GM15510 (cell line): ENCODE measurements around the gene THADA.

ENCODE experiments used
- POLR2A ChIP-seq: IDR thresholded peaks from 3 replicates; pipeline ENCODE4 v1.6.1; 2011; ENCODE audit warnings: borderline replicate concordance; ENCODE audit not compliant: insufficient read length; ENCODE audit errors: extremely low read depth

The THADA gene, protein sequence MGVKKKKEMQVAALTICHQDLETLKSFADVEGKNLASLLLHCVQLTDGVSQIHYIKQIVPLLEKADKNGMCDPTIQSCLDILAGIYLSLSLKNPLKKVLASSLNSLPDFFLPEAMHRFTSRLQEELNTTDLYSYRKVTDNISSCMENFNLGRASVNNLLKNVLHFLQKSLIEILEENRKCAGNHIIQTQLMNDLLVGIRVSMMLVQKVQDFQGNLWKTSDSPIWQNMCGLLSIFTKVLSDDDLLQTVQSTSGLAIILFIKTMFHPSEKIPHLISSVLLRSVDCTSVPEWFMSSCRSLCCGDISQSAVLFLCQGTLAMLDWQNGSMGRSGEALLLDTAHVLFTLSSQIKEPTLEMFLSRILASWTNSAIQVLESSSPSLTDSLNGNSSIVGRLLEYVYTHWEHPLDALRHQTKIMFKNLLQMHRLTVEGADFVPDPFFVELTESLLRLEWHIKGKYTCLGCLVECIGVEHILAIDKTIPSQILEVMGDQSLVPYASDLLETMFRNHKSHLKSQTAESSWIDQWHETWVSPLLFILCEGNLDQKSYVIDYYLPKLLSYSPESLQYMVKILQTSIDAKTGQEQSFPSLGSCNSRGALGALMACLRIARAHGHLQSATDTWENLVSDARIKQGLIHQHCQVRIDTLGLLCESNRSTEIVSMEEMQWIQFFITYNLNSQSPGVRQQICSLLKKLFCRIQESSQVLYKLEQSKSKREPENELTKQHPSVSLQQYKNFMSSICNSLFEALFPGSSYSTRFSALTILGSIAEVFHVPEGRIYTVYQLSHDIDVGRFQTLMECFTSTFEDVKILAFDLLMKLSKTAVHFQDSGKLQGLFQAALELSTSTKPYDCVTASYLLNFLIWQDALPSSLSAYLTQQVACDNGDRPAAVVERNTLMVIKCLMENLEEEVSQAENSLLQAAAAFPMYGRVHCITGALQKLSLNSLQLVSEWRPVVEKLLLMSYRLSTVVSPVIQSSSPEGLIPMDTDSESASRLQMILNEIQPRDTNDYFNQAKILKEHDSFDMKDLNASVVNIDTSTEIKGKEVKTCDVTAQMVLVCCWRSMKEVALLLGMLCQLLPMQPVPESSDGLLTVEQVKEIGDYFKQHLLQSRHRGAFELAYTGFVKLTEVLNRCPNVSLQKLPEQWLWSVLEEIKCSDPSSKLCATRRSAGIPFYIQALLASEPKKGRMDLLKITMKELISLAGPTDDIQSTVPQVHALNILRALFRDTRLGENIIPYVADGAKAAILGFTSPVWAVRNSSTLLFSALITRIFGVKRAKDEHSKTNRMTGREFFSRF (N-terminal part only)

DNA sequence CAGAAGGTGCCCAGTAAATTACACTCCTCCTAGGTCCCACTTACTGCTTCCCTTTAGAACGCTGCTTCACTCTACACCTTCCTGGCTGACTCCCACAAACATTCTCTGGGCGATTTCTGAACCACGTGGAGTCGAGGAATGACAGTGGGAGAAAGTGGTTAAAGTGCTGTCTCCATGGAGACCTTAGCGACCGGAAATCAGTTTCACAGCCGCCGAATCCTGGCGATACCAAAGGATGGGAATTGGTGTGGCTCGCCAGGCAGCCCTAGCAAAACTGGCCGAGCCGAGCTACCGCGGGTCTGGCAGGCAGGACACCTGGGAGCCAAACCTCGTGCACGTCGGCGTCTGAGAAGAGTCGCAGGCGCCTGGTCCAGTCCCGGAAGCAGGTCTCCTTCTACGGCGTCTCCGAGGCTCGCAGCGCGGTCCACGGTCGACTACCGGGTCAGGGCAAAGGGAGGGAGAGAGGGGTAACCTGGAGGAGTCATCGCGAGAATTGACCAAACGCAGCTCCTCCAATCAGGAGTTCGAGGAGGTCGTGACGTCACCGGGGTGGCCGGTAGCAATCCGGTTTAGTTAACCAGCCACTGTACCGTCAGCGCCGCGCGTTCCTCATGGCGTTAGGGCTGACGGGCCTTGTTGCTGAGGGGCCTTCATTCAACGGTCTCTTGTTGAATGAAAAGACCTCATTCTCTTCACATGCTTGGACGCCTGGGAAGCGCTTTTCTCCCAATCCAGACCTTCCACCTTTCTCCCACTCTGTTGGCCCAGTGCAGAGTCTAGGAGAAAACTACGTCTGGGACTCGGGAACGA lies at the start of gene THADA:
Gene THADA, minus strand, starts transcription at position 436 of the 810 bp plus-strand sequence. CDS start 3,646 bp downstream, outside the sequence.
- TF ChIP-seq POLR2A = peak; percentile 97

DNA sequence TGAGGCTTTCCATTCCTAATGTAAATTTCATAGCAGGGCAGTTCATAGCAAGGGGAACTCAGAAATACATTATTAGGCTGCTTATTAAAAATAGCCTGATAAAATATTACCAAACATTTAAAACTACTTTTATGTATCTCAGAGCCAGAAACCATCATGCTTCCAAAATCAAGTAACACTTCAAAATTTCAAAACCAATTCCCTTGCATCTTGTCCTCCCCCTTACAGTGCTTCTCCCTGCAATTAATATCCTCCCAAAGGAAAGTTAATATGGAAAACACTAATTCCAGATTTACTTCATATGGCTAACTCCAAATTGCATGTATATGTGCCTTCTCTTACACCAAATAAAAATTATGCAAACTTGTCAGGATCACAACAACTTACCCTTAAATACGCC lies 47.8 kb upstream of the THADA start:
- TF ChIP-seq POLR2A = no peak

DNA sequence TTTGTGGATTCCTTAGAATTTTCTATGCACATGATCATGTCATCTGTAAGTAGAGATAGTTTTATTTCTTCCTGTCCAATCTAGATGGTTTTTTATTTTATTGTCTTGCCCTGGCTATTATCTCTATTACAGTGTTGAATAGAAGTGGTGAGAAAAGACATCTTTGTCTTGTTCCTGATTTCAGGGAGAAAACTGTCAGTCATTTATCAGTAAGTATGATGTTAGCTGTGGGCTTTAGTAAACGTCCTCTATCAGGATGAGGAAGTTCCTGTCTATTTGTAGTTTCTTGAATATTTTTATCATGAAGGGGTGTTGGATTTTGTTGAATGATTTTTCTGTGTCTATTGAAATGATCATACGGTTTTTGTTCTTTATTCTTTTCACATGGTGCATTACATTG lies 46.5 kb upstream of the THADA start:
- TF ChIP-seq POLR2A = no peak

DNA sequence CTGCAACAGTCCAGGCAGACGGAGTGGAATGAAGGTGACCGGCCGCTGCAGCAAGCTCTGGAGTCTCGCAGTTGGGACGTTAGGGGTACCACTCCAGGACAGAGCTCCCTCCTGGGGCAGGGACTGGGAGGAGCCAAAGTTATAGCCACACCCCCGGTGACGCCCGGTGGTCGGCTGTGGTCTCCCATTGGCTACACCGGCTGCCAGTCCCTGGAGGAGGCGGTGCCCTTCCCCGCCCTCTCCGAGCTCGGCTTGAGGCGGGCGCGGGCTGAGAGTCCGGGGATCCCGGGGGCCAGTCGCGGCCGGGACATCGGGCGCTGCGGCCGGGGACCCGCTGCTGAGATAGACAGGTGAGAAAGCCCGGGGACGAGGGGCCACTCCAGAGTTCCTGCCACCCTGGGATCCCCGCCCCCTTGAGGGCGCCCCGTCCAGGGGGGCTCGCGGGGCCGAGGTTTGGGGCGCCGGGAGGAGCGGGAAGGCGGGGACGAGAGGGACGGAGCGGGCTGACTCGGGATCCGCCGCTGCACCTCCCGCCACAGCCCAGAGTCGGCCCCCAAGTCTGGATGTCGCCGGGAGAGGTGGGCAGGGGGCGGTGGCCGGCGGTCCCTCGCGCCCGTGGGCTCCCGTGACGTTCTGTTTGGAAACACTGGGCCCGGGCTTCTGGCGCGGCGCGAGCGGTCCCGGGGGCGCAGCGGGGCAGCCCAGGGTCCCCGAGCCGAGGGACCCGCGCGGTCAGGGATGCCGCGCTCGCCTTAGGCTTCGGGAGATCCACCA lies 41.4 kb upstream of the THADA start, which contains the start of gene PLEKHH2:
Gene PLEKHH2, plus strand, starts transcription at position 231 of the 774 bp plus-strand sequence. CDS start 7,414 bp downstream, outside the sequence.
- TF ChIP-seq POLR2A = no peak

DNA sequence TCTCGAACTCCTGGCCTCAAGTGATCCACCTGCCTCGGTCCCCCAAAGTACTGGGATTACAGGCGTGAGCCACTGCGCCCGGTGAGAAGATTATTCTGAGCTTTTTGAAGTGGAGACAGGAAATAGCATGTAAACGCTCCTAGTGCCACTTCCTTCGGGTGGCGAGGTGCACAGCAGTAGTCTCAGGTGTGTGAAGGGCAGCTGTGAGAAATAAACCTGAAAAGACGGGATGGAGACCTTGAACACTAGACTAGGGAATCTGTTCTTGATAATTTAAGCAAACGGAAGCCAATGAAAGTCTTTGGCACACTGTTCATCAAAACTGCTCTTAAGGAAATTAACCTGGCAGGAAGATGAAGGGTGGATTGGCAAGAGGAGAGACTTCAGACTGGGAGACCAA lies 40.8 kb upstream of the THADA start:
- no peak for TF ChIP-seq POLR2A

DNA sequence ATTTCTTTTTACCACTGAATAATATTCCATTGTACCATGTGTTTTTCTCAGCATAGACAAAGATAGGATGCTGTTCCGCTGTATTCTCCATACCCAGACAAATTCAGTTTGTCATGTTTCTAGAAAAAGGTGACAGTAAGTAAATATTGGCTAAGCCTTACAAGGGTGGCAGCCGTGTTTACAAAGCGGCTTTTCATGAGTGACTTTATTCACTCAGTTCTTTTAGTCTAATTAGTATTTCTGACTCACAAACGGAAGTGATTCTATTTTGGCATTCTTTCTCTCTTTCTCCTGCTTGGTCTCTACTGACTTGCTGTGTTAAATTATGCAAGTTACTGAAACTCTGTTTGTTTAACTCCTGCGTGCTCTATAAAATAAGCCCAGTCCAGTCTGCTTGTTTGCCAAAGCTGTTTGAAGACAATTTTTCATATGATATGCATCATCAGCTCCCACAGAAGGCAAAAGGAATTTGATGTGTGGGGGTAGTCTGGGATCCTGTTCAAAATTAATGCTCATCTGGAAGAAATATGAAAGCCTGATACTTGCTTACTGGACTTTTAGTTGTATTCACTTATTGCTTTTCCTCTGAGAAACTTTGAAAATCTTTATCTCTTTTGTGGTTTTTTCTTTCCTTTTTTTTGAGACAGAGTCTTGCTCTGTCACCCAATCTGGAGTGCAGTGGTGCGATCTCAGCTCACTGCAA lies 38.9 kb upstream of the THADA start:
- TF ChIP-seq POLR2A = no peak

DNA sequence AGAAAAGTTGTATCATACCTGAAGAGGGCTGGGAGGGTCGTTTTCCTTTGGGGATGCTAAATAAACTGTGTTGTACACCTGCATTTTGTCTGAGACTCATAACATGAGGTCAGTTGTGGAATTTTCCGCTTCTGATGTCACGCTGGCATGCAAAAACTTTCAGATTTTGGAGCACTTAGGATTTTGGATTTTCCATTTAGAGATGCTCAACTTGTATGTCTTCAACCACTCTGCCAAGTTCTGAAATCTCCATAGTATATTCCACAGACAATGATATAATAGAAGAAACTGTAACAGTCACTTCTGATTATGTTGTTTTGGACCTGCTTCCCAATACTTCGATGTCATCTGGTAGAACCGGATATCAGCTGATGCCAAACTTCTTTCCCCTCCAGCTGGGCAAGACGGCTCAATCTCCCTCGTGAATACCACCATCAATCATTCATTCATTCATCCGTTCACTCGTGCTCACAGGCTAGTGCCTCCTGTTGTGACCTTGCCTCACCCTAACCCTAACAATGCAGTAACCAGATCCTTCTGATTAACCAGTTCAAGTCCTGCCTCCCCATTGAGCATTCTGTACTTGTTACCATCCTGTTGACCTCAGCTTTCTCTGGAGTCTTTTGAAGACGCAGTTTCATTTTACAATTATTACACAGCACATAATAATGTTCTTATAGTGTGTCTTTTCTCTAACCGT lies 35.9 kb upstream of the THADA start:
- no peak for TF ChIP-seq POLR2A

DNA sequence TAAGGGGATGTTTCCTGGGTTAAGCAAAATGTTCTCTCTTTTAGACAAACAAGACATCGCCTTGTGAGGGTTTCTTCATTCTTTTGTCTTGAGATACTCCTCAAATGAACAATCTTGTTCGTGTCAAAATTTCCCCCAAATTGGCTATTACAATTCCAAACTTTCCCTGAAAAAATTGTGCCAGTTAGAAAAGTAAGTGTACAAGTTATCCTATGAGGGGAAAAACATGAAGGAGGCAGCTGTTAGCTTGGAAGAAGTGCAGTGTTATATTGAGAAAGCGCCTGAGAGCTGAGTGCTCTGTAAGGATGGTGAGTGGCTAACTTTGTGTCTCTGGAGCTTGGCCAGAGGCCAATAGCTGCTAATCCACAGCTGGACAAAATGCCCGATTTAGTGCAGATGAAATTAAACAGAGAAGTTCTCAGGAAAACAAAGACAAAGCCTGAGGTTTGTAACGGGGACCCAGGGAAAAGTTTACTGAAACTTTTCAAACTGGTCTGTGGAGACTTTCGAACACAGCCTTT lies 27.2 kb upstream of the THADA start:
- TF ChIP-seq POLR2A = no peak

DNA sequence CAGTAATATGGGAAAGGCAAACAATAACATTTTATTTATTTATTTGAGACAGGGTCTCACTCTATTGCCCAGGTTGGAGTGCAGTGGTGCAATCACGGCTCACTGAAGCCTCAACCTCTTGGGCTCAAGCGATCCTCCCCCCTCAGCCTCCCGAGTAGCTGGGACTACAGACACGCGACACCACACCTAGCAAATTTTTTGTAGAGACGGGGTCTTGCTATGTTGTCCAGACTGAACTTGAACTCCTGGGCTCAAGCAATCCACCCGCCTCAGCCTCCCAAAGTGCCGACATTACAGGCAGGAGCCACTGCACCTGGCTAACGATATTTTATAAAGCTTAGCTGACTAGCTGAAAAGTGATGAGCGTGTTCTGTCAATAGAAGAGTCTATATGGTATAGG lies 23.7 kb upstream of the THADA start:
- TF ChIP-seq POLR2A = no peak

DNA sequence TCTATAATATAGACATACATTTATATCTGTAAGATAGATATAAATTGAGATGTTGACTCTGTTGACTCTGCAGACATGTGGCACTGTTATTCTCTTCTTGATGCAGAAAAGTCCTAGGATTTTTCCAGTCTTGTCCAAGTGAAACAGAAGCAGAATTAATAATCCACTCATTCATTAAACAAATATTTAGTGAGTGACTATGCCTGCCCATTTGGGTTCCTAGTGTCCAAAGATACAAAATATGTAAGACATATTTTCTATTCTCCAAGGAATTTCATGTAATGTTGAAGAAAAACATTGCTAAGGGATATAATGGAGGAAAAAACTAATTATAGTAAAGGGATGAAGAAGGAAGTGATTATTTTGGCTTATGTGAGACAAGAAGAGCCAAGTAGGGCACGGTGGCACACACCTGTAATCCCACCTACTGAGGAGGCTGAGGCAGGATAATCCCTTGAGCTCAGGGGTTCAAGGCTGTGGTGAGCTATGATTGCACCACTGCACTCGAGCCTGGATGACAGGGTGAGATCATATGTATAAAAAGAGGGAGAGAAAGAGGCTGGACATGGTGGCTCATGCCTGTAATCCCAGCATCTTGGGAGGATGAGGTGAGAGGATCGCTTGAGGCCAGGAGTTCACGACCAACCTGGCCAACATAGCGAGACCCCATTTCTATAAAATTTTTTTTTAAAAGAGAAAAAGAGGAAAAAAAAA lies 21.3 kb upstream of the THADA start:
- no peak for TF ChIP-seq POLR2A

DNA sequence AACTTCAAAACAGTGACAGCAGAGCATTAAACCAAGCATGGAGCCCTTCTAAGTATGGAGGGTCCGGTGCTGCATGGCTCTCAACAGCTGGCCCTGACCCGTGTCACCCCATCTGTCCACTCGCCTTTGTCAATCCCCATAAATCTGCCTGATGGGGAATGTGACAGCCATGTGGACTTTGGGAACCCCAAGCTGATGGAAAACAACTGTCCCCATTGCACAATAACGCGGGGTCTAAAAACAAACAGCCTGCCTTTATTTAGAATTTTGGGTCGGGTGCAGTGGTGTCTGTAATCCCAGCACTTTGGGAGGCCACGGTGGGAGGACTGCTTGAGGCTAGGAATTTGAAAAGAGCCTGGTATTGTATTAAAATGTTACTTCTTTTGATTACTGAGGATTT lies 17.1 kb upstream of the THADA start:
- TF ChIP-seq POLR2A = no peak
